ENCODE data around the gene CHCHD6. TPM values are rescaled to one million over a fixed set of nuclear protein-coding genes. Genes with fewer than 3 reads are reported as not detected.

The CHCHD6 gene
- polyA plus RNA-seq, 4 donors = 2.2 to 15.0 (median 7.4) TPM

DNA sequence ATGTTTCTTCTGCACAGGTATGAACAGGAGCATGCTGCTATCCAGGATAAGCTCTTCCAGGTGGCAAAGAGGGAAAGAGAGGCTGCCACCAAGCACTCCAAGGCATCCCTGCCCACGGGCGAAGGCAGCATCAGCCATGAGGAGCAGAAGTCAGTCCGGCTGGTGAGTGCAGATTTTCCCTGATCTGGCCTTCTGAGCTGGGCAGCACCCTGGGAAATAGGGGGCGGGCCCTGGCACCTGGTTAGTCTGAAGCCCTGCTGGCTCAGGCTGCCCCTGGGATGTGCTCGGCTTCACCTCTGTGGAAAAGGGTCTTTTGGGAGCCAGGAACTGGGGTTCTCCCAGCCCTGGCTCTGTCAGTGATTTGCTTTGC, 29.0 kb downstream of the CHCHD6 start:
- no peak overlapping the region for H3K27ac ChIP-seq (ENCODE audit: low read depth in 1 of 3, low read length in 2 of 3)
- DNase-seq = no peak
- FAIRE-seq = no peak
- no peaks in the 10 kb centered on the region for H3K27me3 ChIP-seq (ENCODE audit: control insufficient read depth in 3 of 3, insufficient read depth in 3 of 3, low read length in 3 of 3)
- 96 to 97% (median 97%) methylated on average over 5 of the region's 5 CpGs for WGBS, 3 donors
- H3K4me1 ChIP-seq (ENCODE audit: control insufficient read depth in 3 of 3, insufficient read depth in 2 of 3, low read depth in 1 of 3, low read length in 2 of 3) = no peaks in the 10 kb centered on the region
- peaks cover 0 to 7% (median 0%) of the 10 kb centered on the region in 3 donors for H3K36me3 ChIP-seq (ENCODE audit: control insufficient read depth in 3 of 3, insufficient read depth in 2 of 3, low read depth in 1 of 3, low read length in 3 of 3)
- no peak overlapping the region for H3K4me3 ChIP-seq (ENCODE audit: low read depth in 1 of 3, low read length in 3 of 3)
- no peaks in the 10 kb centered on the region for H3K9me3 ChIP-seq (ENCODE audit: control insufficient read depth in 2 of 2, insufficient read depth in 1 of 2, low read depth in 1 of 2, low read length in 1 of 2)

DNA sequence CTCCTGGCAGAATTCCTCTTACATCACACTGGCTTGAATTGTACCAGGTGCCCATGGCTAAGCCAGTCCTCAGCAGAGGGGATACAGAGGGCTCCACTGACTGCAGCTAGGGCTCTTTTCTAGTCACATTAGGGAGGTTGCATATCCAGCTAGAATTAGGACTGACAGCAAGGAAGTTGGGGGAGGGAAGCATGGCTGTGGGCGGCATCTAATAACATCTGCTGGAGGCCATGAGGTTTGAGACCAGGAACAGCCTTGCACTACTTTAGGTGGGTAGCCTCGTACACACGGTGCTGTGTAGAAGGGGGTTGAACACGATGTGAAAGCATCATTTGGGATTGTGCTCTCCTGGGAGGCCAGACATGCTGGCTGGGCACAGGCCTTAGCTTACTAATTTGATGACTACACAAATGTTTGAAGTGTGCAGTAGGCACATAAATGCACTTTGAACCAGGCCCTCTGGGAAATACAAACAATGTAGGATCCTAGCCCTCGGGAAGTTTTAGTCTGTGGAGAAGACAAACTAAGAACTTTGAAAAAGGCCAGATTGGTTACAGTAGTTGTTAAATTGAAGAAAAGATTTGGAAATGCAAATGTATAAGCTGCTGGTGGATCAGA, 30.2 kb downstream of the CHCHD6 start:
- FAIRE-seq = no peak
- Histone ChIP-seq H3K4me1 (ENCODE audit: control insufficient read depth in 3 of 3, insufficient read depth in 2 of 3, low read depth in 1 of 3, low read length in 2 of 3) (no peaks in the 10 kb centered on the region), H3K27me3 (ENCODE audit: control insufficient read depth in 3 of 3, insufficient read depth in 3 of 3, low read length in 3 of 3) (no peaks in the 10 kb centered on the region), H3K36me3 (ENCODE audit: control insufficient read depth in 3 of 3, insufficient read depth in 2 of 3, low read depth in 1 of 3, low read length in 3 of 3) (peaks cover 0 to 7% (median 0%) of the 10 kb centered on the region in 3 donors), H3K27ac (ENCODE audit: low read depth in 1 of 3, low read length in 2 of 3) (no peak overlapping the region), H3K9me3 (ENCODE audit: control insufficient read depth in 2 of 2, insufficient read depth in 1 of 2, low read depth in 1 of 2, low read length in 1 of 2) (peaks cover 0 to 3% of the 10 kb centered on the region in 2 donors), H3K4me3 (ENCODE audit: low read depth in 1 of 3, low read length in 3 of 3) (no peak overlapping the region)
- DNase-seq = no peak
- 72 to 80% (median 76%) methylated on average over 5 of the region's 5 CpGs for WGBS, 3 donors

DNA sequence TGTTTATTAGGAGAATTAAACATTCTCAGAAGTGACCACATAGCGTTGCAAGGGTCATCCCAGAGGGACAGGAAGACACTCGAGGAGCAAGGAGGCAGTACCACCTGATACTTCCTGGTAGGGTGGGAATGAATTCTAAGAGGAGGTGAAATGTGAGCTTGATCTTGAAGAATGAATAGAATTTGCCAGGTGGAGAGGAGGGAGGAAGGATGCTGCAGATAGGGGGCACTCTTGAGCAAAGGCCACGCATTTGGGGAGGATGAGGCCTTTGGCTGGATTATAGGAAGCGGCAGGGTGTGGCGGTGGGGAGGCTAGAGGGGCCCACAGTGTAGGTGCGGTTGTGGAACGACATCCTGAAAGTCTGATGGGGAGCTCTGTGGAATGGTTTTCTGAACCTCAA, 33.5 kb downstream of the CHCHD6 start:
- H3K4me3 ChIP-seq (ENCODE audit: low read depth in 1 of 3, low read length in 3 of 3) = no peak overlapping the region
- H3K36me3 ChIP-seq (ENCODE audit: control insufficient read depth in 3 of 3, insufficient read depth in 2 of 3, low read depth in 1 of 3, low read length in 3 of 3) = peaks cover 0 to 10% (median 0%) of the 10 kb centered on the region in 3 donors
- H3K27ac ChIP-seq (ENCODE audit: low read depth in 1 of 3, low read length in 2 of 3) = no peak overlapping the region
- H3K9me3 ChIP-seq (ENCODE audit: control insufficient read depth in 2 of 2, insufficient read depth in 1 of 2, low read depth in 1 of 2, low read length in 1 of 2) = peaks cover 0 to 12% of the 10 kb centered on the region in 2 donors
- no peaks in the 10 kb centered on the region for H3K27me3 ChIP-seq (ENCODE audit: control insufficient read depth in 3 of 3, insufficient read depth in 3 of 3, low read length in 3 of 3)
- DNase-seq (no peak), FAIRE-seq (no peak)
- 92 to 96% (median 94%) methylated on average over 7 of the region's 7 CpGs for WGBS, 3 donors
- no peaks in the 10 kb centered on the region for H3K4me1 ChIP-seq (ENCODE audit: control insufficient read depth in 3 of 3, insufficient read depth in 2 of 3, low read depth in 1 of 3, low read length in 2 of 3)

DNA sequence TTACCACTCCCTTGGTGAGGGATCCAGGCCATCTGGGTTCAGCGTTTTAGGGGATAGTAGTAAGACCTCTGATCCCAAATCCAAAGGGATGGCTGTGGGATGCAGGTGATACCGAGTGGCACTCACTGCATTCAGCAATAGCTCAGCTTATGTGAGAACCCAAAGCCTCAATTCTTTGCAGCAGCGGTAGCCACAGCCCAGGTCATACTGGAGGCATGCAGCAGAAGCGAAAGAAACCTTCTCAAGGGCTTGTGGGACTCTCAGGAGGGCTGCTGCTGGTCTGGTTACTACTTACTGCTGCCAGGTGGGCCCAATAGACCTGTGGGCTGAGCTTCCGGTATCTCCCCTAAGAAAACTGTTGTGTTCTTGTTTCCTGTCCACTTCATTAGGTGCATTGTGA, 38.0 kb downstream of the CHCHD6 start:
- Histone ChIP-seq H3K27me3 (ENCODE audit: control insufficient read depth in 3 of 3, insufficient read depth in 3 of 3, low read length in 3 of 3) (no peaks in the 10 kb centered on the region), H3K36me3 (ENCODE audit: control insufficient read depth in 3 of 3, insufficient read depth in 2 of 3, low read depth in 1 of 3, low read length in 3 of 3) (peaks cover 0 to 5% (median 0%) of the 10 kb centered on the region in 3 donors), H3K4me3 (ENCODE audit: low read depth in 1 of 3, low read length in 3 of 3) (no peak overlapping the region), H3K27ac (ENCODE audit: low read depth in 1 of 3, low read length in 2 of 3) (no peak overlapping the region), H3K4me1 (ENCODE audit: control insufficient read depth in 3 of 3, insufficient read depth in 2 of 3, low read depth in 1 of 3, low read length in 2 of 3) (no peaks in the 10 kb centered on the region), H3K9me3 (ENCODE audit: control insufficient read depth in 2 of 2, insufficient read depth in 1 of 2, low read depth in 1 of 2, low read length in 1 of 2) (peaks cover 0 to 12% of the 10 kb centered on the region in 2 donors)
- 94 to 95% (median 94%) methylated on average over 5 of the region's 5 CpGs for WGBS, 3 donors
- no peak for FAIRE-seq
- no peak for DNase-seq

DNA sequence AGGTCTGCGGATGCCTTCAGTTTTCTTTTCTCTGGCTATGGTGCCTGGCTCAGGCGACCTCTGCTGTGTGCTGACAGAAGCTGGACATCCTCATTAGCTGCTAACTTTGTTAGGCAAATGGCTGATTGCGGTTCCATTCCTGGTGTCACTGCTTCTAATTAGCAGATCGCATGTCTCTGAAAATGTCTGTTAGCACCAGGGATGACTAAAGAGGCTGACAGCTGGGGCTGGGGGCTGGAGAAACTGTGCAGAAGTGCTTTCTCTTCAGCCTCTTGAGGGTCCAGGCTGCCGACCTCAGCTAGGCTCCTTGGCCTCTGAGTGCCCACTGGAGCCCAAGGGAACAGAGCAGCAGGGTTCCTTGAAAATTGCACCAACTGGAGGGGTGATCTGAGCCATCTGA, 39.3 kb downstream of the CHCHD6 start:
- DNase-seq (no peak), FAIRE-seq (no peak)
- Histone ChIP-seq H3K4me1 (ENCODE audit: control insufficient read depth in 3 of 3, insufficient read depth in 2 of 3, low read depth in 1 of 3, low read length in 2 of 3) (no peaks in the 10 kb centered on the region), H3K4me3 (ENCODE audit: low read depth in 1 of 3, low read length in 3 of 3) (no peak overlapping the region), H3K9me3 (ENCODE audit: control insufficient read depth in 2 of 2, insufficient read depth in 1 of 2, low read depth in 1 of 2, low read length in 1 of 2) (peaks cover 0 to 12% of the 10 kb centered on the region in 2 donors), H3K27me3 (ENCODE audit: control insufficient read depth in 3 of 3, insufficient read depth in 3 of 3, low read length in 3 of 3) (no peaks in the 10 kb centered on the region), H3K36me3 (ENCODE audit: control insufficient read depth in 3 of 3, insufficient read depth in 2 of 3, low read depth in 1 of 3, low read length in 3 of 3) (peaks cover 0 to 5% (median 0%) of the 10 kb centered on the region in 3 donors), H3K27ac (ENCODE audit: low read depth in 1 of 3, low read length in 2 of 3) (no peak overlapping the region)
- WGBS, 3 donors = 86 to 97% (median 91%) methylated on average over 5 of the region's 5 CpGs

DNA sequence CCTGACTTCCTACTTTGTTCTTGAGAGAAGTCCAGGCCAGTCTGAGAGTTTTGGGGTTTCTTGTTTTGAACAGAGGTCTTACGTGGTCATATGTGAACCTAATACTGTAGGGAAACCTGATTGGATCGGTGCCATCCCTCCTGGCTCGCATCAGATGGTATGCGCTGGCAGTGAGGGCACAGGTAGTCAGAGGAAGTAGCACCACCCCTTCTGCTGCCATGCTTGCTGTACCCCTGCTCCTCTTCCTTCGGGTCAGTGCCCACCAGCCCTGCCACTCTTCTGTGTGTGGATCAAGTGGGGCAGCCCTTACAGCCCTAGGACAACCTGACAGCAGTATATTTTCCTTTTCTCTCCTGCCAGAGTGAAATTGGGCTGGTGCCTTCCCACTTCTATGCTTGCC, 39.7 kb downstream of the CHCHD6 start:
- FAIRE-seq (no peak), DNase-seq (no peak)
- Histone ChIP-seq H3K27me3 (ENCODE audit: control insufficient read depth in 3 of 3, insufficient read depth in 3 of 3, low read length in 3 of 3) (no peaks in the 10 kb centered on the region), H3K4me3 (ENCODE audit: low read depth in 1 of 3, low read length in 3 of 3) (no peak overlapping the region), H3K36me3 (ENCODE audit: control insufficient read depth in 3 of 3, insufficient read depth in 2 of 3, low read depth in 1 of 3, low read length in 3 of 3) (peaks cover 0 to 7% (median 0%) of the 10 kb centered on the region in 3 donors), H3K27ac (ENCODE audit: low read depth in 1 of 3, low read length in 2 of 3) (no peak overlapping the region), H3K9me3 (ENCODE audit: control insufficient read depth in 2 of 2, insufficient read depth in 1 of 2, low read depth in 1 of 2, low read length in 1 of 2) (peaks cover 0 to 11% of the 10 kb centered on the region in 2 donors), H3K4me1 (ENCODE audit: control insufficient read depth in 3 of 3, insufficient read depth in 2 of 3, low read depth in 1 of 3, low read length in 2 of 3) (no peaks in the 10 kb centered on the region)
- 92 to 96% (median 95%) methylated on average over 5 of the region's 5 CpGs for WGBS, 3 donors

DNA sequence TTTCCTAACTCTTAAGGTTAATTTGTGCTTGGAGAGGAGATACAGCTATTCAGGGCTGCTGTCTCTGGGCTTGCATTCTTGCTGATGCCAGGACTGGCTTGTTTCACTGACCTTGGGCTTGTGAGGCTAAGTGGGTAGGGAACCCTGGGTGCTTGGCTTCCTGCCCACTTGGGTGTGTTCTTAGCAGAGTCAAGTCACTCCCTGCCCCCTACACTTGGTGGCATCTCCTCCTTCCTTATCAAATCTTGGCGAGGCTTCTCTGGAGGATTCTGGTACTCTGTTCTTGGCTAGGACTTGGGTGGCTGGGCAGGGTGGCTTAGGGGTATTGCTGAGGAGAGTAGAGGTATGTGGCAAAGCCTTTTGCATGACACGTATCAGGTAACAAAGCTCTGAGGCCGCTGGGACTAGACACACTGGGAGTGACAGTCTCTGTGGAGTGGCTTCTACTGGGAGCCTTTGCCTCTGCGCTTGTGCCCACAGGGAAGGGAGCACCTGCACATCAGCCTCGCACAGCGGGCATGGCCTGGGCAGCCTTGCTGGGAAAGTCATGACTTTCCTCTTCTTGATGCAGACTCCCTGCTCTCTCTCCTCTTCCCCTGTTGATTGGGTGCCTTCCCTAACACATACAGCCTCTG, 41.8 kb downstream of the CHCHD6 start:
- 66 to 86% (median 85%) methylated on average over 6 of the region's 6 CpGs for WGBS, 3 donors
- peaks cover 0 to 5% (median 0%) of the 10 kb centered on the region in 3 donors for H3K36me3 ChIP-seq (ENCODE audit: control insufficient read depth in 3 of 3, insufficient read depth in 2 of 3, low read depth in 1 of 3, low read length in 3 of 3)
- no peaks in the 10 kb centered on the region for H3K27me3 ChIP-seq (ENCODE audit: control insufficient read depth in 3 of 3, insufficient read depth in 3 of 3, low read length in 3 of 3)
- FAIRE-seq (no peak), DNase-seq (peak in 1 of 2 donors; percentile 77)
- no peak overlapping the region for H3K27ac ChIP-seq (ENCODE audit: low read depth in 1 of 3, low read length in 2 of 3)
- H3K9me3 ChIP-seq (ENCODE audit: control insufficient read depth in 2 of 2, insufficient read depth in 1 of 2, low read depth in 1 of 2, low read length in 1 of 2) = no peaks in the 10 kb centered on the region
- H3K4me1 ChIP-seq (ENCODE audit: control insufficient read depth in 3 of 3, insufficient read depth in 2 of 3, low read depth in 1 of 3, low read length in 2 of 3) = no peaks in the 10 kb centered on the region
- no peak overlapping the region for H3K4me3 ChIP-seq (ENCODE audit: low read depth in 1 of 3, low read length in 3 of 3)

DNA sequence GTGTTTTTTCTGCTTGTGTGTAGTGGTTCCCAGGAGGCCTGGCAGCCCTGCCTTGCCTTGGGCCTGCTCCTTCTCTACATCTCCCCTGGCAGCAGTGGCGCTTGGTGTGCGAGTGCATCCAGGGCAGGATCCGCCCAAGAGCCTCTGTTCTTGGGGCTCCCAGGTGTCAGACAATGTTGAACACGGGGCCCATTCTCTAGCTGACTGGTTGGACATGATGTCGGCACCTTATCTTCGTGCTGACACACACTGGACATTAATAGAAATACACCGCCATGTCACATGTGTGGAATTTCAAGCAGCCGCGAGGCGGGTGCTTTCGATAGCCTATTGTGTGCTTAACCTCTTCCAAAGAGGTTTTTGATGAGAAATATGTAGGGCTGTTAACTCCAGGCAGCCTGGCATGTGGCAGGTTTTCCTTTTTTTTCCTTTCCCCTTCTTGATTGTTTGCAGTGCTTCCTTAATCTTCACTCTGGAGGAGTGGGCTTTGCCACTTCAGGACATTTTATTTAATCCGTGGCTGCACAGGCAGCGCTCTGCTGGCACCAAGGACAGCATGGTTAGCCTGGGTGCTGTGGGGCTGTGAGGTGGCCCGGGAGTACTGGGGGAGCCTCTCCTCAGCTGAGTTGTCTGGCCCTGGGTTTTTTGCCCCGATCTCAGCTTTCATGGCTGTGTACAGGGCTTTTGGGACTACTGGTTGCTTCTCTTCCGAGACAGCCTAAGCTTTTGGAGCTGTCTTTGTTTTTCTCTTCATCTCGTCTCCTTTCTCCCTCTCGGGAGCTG, 42.5 kb downstream of the CHCHD6 start:
- WGBS, 3 donors = 85 to 89% (median 87%) methylated on average over 18 of the region's 18 CpGs
- no peak overlapping the region for H3K4me3 ChIP-seq (ENCODE audit: low read depth in 1 of 3, low read length in 3 of 3)
- no peaks in the 10 kb centered on the region for H3K9me3 ChIP-seq (ENCODE audit: control insufficient read depth in 2 of 2, insufficient read depth in 1 of 2, low read depth in 1 of 2, low read length in 1 of 2)
- FAIRE-seq (no peak), DNase-seq (no peak)
- H3K27ac ChIP-seq (ENCODE audit: low read depth in 1 of 3, low read length in 2 of 3) = no peak overlapping the region
- no peaks in the 10 kb centered on the region for H3K27me3 ChIP-seq (ENCODE audit: control insufficient read depth in 3 of 3, insufficient read depth in 3 of 3, low read length in 3 of 3)
- peaks cover 0 to 5% (median 0%) of the 10 kb centered on the region in 3 donors for H3K36me3 ChIP-seq (ENCODE audit: control insufficient read depth in 3 of 3, insufficient read depth in 2 of 3, low read depth in 1 of 3, low read length in 3 of 3)
- H3K4me1 ChIP-seq (ENCODE audit: control insufficient read depth in 3 of 3, insufficient read depth in 2 of 3, low read depth in 1 of 3, low read length in 2 of 3) = no peaks in the 10 kb centered on the region
